Neural crest cell (in vitro differentiated cells): Measurements from ENCODE around the gene SLX4. TPM values are rescaled to one million over a fixed set of nuclear protein-coding genes. Genes with fewer than 3 reads are reported as not detected.

Source experiments
- DNase-seq: peaks from one replicate; pipeline ENCODE4 v3.0.0; 2021; ENCODE audit warnings: low read depth, mixed read lengths, low spot score
- H3K27ac Mint-ChIP-seq: one replicate; pipeline ENCODE4 v1.8.0; 2021; ENCODE audit warnings: mild to moderate bottlenecking, mixed read lengths; ENCODE audit not compliant: unreplicated experiment
- H3K27me3 Mint-ChIP-seq: 2 replicates; pipeline ENCODE4 v1.8.0; 2021; ENCODE audit warnings: low read depth, mild to moderate bottlenecking, mixed read lengths
- H3K36me3 Mint-ChIP-seq: 2 replicates; pipeline ENCODE4 v1.8.0; 2021; ENCODE audit warnings: low read depth, mild to moderate bottlenecking, mixed read lengths
- H3K4me1 Mint-ChIP-seq: 2 replicates; pipeline ENCODE4 v1.8.0; 2021; ENCODE audit warnings: mixed read lengths
- H3K4me3 Mint-ChIP-seq: one replicate; pipeline ENCODE4 v1.8.0; 2021; ENCODE audit warnings: mild to moderate bottlenecking, mixed read lengths
- H3K9me3 Mint-ChIP-seq: 2 replicates; pipeline ENCODE4 v1.8.0; 2021; ENCODE audit warnings: mixed read lengths
- total RNA-seq: library from RNA; stranded (reverse); gene quantifications from 2 replicates; pipeline ENCODE4 v1.2.1, GENCODE V29; 2021
- TF ChIP-seq, protein P1 (sequence below): fragments of 200-600 bp; sonication (generic); conservative IDR thresholded peaks from 2 replicates; pipeline ENCODE4 v1.5.0; 2021; ENCODE audit warnings: antibody characterized with exemption, mild to moderate bottlenecking

Gene SLX4
- total RNA-seq, 1 donor from 2014 or later, result 17.7 TPM

- no peaks in the 10 kb centered on the region for H3K27me3 Mint-ChIP-seq
- TF ChIP-seq, protein P1, sequence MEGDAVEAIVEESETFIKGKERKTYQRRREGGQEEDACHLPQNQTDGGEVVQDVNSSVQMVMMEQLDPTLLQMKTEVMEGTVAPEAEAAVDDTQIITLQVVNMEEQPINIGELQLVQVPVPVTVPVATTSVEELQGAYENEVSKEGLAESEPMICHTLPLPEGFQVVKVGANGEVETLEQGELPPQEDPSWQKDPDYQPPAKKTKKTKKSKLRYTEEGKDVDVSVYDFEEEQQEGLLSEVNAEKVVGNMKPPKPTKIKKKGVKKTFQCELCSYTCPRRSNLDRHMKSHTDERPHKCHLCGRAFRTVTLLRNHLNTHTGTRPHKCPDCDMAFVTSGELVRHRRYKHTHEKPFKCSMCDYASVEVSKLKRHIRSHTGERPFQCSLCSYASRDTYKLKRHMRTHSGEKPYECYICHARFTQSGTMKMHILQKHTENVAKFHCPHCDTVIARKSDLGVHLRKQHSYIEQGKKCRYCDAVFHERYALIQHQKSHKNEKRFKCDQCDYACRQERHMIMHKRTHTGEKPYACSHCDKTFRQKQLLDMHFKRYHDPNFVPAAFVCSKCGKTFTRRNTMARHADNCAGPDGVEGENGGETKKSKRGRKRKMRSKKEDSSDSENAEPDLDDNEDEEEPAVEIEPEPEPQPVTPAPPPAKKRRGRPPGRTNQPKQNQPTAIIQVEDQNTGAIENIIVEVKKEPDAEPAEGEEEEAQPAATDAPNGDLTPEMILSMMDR, result no peak
- H3K4me1 Mint-ChIP-seq, result peaks cover 9% of the 10 kb centered on the region
- H3K36me3 Mint-ChIP-seq, result peaks cover 5% of the 10 kb centered on the region
- H3K27ac Mint-ChIP-seq, result no peak overlapping the region
- DNase-seq, result no peak
- H3K9me3 Mint-ChIP-seq, result no peaks in the 10 kb centered on the region
- no peak overlapping the region for H3K4me3 Mint-ChIP-seq
Measured at GRCh38 chr16:3655030-3655395, 43.6 kb upstream of the SLX4 start.

GRCh38 chr16:3654249-3654991 is 43.0 kb upstream of the SLX4 start, which contains the start of gene DNASE1:
DNASE1 (plus strand) TSS chr16:3654691; CDS start chr16:3655374, 683 bp downstream.
- Mint-ChIP-seq H3K9me3 (no peaks in the 10 kb centered on the region), H3K27me3 (no peaks in the 10 kb centered on the region), H3K4me3 (peak within 1 kb of the TSS; percentile 19), H3K27ac (no peak within 1 kb of the TSS), H3K4me1 (peaks cover 9% of the 10 kb centered on the region), H3K36me3 (peaks cover 5% of the 10 kb centered on the region)
- peak; percentile 64 for DNase-seq
- TF ChIP-seq, protein P1, result peak; percentile 79

DNA sequence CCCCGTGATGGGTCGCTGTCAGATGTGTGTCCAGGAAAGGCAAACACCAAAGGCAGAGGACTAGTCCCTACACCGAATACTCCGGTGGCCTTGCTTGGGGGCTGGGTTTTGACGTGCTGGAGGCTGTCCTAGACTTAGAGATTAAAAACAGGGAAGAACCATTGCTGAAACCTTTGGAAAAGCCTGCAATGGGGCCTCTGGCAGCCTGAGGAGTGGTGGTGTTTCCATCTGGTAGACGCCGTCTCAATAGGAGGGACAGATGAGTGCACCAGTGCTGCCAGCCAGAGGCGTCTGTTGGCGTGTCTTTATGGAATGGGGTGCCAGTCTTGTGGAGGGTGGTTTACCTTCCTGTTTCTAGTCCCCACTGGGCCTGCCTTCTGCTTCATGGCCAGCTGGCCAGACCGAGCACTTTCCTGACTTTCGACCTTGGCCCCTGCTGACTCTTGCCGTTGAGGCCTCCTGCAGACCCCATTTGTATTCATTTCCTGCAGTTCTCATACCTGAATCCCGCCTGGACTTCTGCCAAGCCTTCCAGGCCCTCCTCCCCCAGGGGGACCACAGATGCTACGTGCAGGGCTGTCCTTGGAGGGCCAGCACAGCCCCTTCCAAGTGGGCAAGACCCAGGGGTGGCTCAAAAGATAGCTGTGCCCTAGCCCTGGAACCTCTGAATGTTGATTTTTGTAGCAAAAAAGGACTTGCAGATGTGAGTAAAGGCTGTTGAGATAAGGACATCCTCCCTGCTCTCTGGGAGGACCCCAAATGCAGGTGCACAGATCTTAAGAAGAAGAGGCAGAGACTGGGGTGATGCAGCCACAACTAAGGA is 41.2 kb upstream of the SLX4 start:
- H3K27ac Mint-ChIP-seq, result no peak overlapping the region

DNA sequence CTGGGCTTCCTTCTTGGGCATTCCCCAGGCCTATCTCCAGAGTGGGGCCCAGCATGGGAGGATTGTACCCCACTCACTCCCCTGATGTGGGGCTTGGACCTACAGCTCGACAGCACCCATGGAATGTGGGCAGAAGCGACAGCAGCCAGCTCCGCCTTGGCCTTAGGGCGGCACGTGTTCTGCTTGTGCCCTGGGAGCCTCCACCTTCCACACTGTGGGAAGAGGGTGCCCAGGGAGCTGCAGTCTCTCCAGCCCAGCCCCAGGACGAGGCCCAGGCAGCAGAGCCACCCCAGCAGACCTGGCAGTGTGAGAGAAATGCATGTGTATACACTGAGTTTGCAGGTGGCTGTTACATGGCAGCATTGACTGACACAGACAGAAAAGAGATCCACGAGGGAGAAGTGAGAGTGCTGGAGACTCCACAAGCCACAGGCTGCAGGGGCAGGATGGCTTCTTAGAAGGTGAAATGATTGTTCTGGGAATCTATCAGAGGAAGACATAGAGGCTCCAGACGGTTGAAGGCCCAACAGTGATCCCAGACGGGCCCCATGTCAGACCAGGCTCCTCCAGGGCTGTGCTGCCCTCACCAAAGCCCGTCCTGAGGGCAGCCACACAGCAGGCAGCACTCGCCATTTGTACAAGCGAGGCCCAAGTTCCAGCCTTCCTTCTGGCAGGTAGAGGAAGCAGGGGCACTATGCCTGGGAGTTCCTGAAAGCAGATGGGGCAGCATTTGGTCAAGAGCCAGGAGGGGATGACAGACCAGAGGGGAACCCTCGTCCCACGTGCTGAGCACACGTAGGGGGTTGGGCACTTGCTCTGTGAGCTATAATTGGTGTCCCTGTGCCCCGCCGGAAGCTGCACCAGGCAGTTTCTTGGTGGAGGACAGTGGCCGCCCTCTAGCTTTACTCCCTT is 40.3 kb upstream of the SLX4 start:
- TF ChIP-seq, protein P1, result no peak
- Mint-ChIP-seq H3K27me3 (no peaks in the 10 kb centered on the region), H3K36me3 (peaks cover 2% of the 10 kb centered on the region), H3K4me1 (peaks cover 9% of the 10 kb centered on the region), H3K4me3 (no peak overlapping the region), H3K27ac (no peak overlapping the region), H3K9me3 (no peaks in the 10 kb centered on the region)
- DNase-seq, result no peak

More for the DNA sequence above, 41.2 kb upstream of the SLX4 start:
- DNase-seq, result no peak
- Mint-ChIP-seq H3K4me1 (peaks cover 9% of the 10 kb centered on the region), H3K27me3 (no peaks in the 10 kb centered on the region), H3K4me3 (no peak overlapping the region), H3K9me3 (no peaks in the 10 kb centered on the region), H3K36me3 (peaks cover 5% of the 10 kb centered on the region)
- TF ChIP-seq, protein P1, result no peak

GRCh38 chr16:3650631-3651265 is 39.3 kb upstream of the SLX4 start:
- TF ChIP-seq, protein P1, result no peak
- Mint-ChIP-seq H3K27ac (no peak overlapping the region), H3K36me3 (peaks cover 5% of the 10 kb centered on the region), H3K4me3 (no peak overlapping the region), H3K27me3 (no peaks in the 10 kb centered on the region), H3K9me3 (no peaks in the 10 kb centered on the region), H3K4me1 (peaks cover 18% of the 10 kb centered on the region)
- DNase-seq, result no peak
